HFF-Myc (cell line): ENCODE results near the gene DDC.

Experiments
- DNase-seq: peaks from one replicate; pipeline ENCODE4 v3.0.0-alpha.2; 2011; ENCODE audit warnings: low read depth; ENCODE audit errors: extremely low read depth
- H3K4me3 ChIP-seq: replicated peaks from 2 replicates; pipeline ENCODE4 v1.5.1; 2011; ENCODE audit warnings: low read depth, mild to moderate bottlenecking, control low read depth, low read length
- CTCF ChIP-seq: IDR thresholded peaks from 2 replicates; pipeline ENCODE4 v1.5.1; 2012; ENCODE audit warnings: mild to moderate bottlenecking, low read depth, low read length, control low read depth; ENCODE audit errors: missing control alignments

Gene DDC

DNA sequence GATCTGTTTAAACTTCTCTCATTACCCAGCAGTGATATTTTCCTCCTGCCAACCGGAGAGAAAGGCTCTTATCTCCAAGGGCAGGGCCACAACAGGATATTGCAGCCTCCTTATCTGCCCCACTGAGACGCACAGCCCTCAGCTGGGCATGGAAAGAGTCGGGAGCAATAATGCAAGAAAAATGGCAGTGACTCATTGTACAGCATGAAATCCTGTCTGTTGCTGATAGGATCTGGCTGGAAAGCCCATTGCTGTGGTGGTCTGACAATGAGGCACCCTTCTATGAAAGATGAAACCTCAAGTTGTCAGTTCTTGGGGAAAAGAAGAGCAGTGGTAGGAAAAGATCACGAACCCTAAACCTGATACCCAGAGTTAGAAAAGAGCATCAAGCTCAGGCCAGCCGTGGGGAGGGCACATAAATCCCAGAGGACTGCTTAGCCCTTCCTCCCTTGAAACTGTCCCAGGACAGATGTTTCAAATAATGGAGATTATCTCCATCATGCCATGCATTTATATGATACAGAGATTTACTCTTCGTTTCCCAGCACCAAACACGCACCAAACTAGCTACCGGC lies 68.0 kb downstream of the DDC start:
- TF ChIP-seq CTCF = no peak
- H3K4me3 ChIP-seq = no peak overlapping the region
- no peak for DNase-seq

DNA sequence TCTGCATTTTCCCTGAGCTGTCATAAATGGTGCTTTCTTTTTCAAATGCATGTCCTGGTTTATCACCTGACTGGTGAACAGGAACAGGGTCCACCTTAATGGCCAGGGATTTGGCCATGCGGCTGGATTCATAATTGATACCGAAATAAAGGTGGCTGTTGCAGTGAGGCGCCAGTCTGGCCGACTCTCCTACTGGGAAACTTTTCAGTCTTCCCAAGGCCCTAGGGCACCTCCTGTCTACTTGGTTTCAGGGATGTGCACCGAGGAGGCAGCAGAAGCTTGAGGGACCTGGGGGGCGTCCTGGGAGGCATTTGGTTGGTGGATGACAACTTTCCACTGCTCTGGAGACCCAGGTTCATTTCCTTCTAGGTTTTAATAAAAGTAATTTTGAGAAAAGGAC lies 68.6 kb downstream of the DDC start:
- no peak overlapping the region for H3K4me3 ChIP-seq
- DNase-seq = no peak
- TF ChIP-seq CTCF = no peak

GRCh38 chr7:50495746-50496145 lies 69.5 kb downstream of the DDC start:
- no peak for TF ChIP-seq CTCF
- DNase-seq = no peak
- no peak overlapping the region for H3K4me3 ChIP-seq

GRCh38 chr7:50492770-50493519 lies 72.3 kb downstream of the DDC start:
- no peak for DNase-seq
- no peak for TF ChIP-seq CTCF
- H3K4me3 ChIP-seq = no peak overlapping the region

DNA sequence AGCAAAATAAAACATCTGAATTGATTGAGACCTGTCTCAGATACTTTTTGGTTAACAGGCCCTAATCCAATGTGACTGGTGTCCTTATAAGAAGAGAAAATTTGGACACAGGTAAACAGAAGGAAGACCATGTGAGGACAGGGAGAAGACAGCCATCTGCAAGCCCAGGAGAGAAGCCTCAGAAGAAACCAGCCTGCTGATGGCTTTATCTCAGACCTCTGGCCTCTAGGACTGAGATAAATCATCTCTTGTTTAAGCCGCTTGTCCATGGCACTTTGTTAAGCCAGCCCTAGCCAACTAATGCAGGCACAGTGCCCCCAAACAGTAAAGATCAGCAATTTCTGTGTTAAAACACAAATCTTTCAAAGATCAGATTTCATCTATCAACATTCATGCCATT lies 73.3 kb downstream of the DDC start:
- H3K4me3 ChIP-seq = no peak overlapping the region
- DNase-seq = no peak
- TF ChIP-seq CTCF = no peak

GRCh38 chr7:50491209-50491608 lies 74.0 kb downstream of the DDC start:
- no peak overlapping the region for H3K4me3 ChIP-seq
- TF ChIP-seq CTCF = no peak
- DNase-seq = no peak
